ENCODE measurements around the gene FYN.

The FYN gene

DNA sequence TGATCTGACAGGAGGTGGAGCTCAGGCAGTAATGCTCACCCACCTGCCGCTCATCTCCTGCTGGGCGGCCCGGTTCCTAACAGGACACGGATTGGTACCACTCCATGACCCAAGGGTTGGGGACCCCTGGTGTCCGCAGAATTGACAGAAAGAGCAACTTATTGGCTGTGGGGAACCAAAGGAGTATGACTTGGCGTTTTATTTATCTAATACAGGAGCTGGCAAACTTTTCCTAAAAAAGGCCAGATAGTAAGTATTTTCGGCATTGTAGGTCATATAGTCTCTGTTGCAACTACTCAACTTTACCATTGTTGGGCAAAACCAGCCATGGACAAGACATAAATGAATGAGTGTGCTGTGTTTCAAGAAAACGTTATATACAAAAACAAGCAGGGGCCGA, 223.2 kb downstream of the FYN start:
- TF ChIP-seq EP300 (IDR thresholded peaks at IDR 0.05; ENCODE audit: borderline replicate concordance): no peak
- TF ChIP-seq ZBTB7A (IDR thresholded peaks at IDR 0.05; ENCODE audit: low read depth): no peak
- TF ChIP-seq USF1 (IDR thresholded peaks at IDR 0.05): no peak
- no peak for TF ChIP-seq EGR1 (IDR thresholded peaks at IDR 0.05)
- TF ChIP-seq TAF1 (IDR thresholded peaks at IDR 0.05; ENCODE audit: low read depth): no peak
- no peak for TF ChIP-seq TCF12 (IDR thresholded peaks at IDR 0.05; ENCODE audit: low read depth)
- TF ChIP-seq, protein P1, sequence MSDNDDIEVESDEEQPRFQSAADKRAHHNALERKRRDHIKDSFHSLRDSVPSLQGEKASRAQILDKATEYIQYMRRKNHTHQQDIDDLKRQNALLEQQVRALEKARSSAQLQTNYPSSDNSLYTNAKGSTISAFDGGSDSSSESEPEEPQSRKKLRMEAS (IDR thresholded peaks at IDR 0.05): no peak
- TF ChIP-seq CEBPB (IDR thresholded peaks at IDR 0.05): no peak
- TF ChIP-seq YY1 (IDR thresholded peaks at IDR 0.05; ENCODE audit: low read depth): no peak
- no peak for TF ChIP-seq TEAD4 (IDR thresholded peaks at IDR 0.05)
- TF ChIP-seq CREB1 (IDR thresholded peaks at IDR 0.05; ENCODE audit: low read depth): no peak
- TF ChIP-seq RAD21 (IDR thresholded peaks at IDR 0.05; ENCODE audit: low read depth): no peak
- TF ChIP-seq, protein P2, sequence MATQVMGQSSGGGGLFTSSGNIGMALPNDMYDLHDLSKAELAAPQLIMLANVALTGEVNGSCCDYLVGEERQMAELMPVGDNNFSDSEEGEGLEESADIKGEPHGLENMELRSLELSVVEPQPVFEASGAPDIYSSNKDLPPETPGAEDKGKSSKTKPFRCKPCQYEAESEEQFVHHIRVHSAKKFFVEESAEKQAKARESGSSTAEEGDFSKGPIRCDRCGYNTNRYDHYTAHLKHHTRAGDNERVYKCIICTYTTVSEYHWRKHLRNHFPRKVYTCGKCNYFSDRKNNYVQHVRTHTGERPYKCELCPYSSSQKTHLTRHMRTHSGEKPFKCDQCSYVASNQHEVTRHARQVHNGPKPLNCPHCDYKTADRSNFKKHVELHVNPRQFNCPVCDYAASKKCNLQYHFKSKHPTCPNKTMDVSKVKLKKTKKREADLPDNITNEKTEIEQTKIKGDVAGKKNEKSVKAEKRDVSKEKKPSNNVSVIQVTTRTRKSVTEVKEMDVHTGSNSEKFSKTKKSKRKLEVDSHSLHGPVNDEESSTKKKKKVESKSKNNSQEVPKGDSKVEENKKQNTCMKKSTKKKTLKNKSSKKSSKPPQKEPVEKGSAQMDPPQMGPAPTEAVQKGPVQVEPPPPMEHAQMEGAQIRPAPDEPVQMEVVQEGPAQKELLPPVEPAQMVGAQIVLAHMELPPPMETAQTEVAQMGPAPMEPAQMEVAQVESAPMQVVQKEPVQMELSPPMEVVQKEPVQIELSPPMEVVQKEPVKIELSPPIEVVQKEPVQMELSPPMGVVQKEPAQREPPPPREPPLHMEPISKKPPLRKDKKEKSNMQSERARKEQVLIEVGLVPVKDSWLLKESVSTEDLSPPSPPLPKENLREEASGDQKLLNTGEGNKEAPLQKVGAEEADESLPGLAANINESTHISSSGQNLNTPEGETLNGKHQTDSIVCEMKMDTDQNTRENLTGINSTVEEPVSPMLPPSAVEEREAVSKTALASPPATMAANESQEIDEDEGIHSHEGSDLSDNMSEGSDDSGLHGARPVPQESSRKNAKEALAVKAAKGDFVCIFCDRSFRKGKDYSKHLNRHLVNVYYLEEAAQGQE (IDR thresholded peaks at IDR 0.05; ENCODE audit: low read depth): no peak
- TF ChIP-seq NFIC (IDR thresholded peaks at IDR 0.05): no peak
- TF ChIP-seq FOXM1 (IDR thresholded peaks at IDR 0.05; ENCODE audit: borderline replicate concordance, low read depth): no peak

- TF ChIP-seq ZBTB7A (IDR thresholded peaks at IDR 0.05; ENCODE audit: low read depth) (no peak), TCF12 (IDR thresholded peaks at IDR 0.05; ENCODE audit: low read depth) (no peak), YY1 (IDR thresholded peaks at IDR 0.05; ENCODE audit: low read depth) (no peak), USF1 (IDR thresholded peaks at IDR 0.05) (no peak), NFIC (IDR thresholded peaks at IDR 0.05) (no peak), TEAD4 (IDR thresholded peaks at IDR 0.05) (no peak)
Measured at GRCh38 chr6:111648100-111648499, 225.2 kb downstream of the FYN start.

- no peak for TF ChIP-seq CREB1 (IDR thresholded peaks at IDR 0.05; ENCODE audit: low read depth)
- TF ChIP-seq CEBPB (IDR thresholded peaks at IDR 0.05): no peak
- no peak for TF ChIP-seq TCF12 (IDR thresholded peaks at IDR 0.05; ENCODE audit: low read depth)
- TF ChIP-seq TEAD4 (IDR thresholded peaks at IDR 0.05): no peak
- TF ChIP-seq NFIC (IDR thresholded peaks at IDR 0.05): no peak
Measured at GRCh38 chr6:111646942-111647341, 226.3 kb downstream of the FYN start.

DNA sequence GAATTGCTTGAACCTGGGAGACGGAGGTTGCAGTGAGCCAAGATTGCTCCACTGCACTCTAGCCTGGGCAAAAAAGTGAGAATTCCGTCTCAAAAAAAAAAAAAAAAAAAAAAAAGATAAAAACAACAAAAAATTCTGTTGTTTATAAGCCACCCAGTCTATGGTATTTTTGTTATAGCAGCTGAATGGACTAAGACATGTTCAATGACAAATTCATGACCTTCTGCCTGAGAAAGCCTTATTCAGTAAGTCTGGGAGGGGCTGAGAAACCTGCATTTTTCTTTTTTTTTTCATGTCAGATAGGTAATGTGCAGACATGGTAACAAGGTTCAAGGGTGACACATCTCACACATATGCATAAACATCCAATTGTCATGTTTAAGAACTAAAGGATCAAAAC, 227.2 kb downstream of the FYN start:
- TF ChIP-seq CEBPB (IDR thresholded peaks at IDR 0.05) (no peak), FOXM1 (IDR thresholded peaks at IDR 0.05; ENCODE audit: borderline replicate concordance, low read depth) (no peak), EGR1 (IDR thresholded peaks at IDR 0.05) (no peak), EP300 (IDR thresholded peaks at IDR 0.05; ENCODE audit: borderline replicate concordance) (no peak), TEAD4 (IDR thresholded peaks at IDR 0.05) (no peak), RAD21 (IDR thresholded peaks at IDR 0.05; ENCODE audit: low read depth) (no peak), ZBTB7A (IDR thresholded peaks at IDR 0.05; ENCODE audit: low read depth) (no peak), TAF1 (IDR thresholded peaks at IDR 0.05; ENCODE audit: low read depth) (no peak), YY1 (IDR thresholded peaks at IDR 0.05; ENCODE audit: low read depth) (no peak), USF1 (IDR thresholded peaks at IDR 0.05) (no peak), CREB1 (IDR thresholded peaks at IDR 0.05; ENCODE audit: low read depth) (no peak), NFIC (IDR thresholded peaks at IDR 0.05) (no peak), TCF12 (IDR thresholded peaks at IDR 0.05; ENCODE audit: low read depth) (no peak)
- TF ChIP-seq, protein P2 (IDR thresholded peaks at IDR 0.05; ENCODE audit: low read depth): no peak
- TF ChIP-seq, protein P1 (IDR thresholded peaks at IDR 0.05): no peak

DNA sequence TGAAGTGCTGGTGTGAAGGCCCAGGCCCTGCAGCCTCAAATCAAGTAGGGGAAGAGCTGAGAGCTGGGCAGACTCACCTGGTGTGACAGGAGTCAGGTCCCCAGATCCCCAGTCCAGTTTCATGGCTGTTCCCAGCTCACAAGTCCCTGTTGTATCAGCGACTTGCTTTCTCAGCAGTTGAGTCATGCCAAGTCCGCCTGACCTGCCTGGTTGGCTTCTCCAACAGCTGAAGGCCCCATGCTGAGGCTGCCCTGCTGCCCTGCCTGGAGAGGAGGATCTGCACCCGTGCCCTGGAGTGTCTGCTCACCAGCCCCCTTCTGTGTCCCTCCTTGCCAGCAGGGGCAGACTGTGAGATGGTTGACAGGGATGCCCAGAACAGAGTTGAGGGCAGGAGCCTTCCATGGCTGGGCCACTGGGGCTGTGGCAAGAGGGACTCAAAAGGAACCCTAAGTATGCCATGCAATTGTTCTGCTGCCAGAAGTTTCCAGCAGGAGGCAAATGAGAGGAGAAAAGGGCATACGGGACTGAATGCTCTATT, 228.3 kb downstream of the FYN start:
- no peak for TF ChIP-seq ZBTB7A (IDR thresholded peaks at IDR 0.05; ENCODE audit: low read depth)
- TF ChIP-seq RAD21 (IDR thresholded peaks at IDR 0.05; ENCODE audit: low read depth): no peak
- TF ChIP-seq EGR1 (IDR thresholded peaks at IDR 0.05): no peak
- no peak for TF ChIP-seq CREB1 (IDR thresholded peaks at IDR 0.05; ENCODE audit: low read depth)
- no peak for TF ChIP-seq TAF1 (IDR thresholded peaks at IDR 0.05; ENCODE audit: low read depth)
- no peak for TF ChIP-seq TEAD4 (IDR thresholded peaks at IDR 0.05)
- TF ChIP-seq, protein P2 (IDR thresholded peaks at IDR 0.05; ENCODE audit: low read depth): no peak
- no peak for TF ChIP-seq FOXM1 (IDR thresholded peaks at IDR 0.05; ENCODE audit: borderline replicate concordance, low read depth)
- TF ChIP-seq CEBPB (IDR thresholded peaks at IDR 0.05): no peak
- TF ChIP-seq NFIC (IDR thresholded peaks at IDR 0.05): no peak
- TF ChIP-seq EP300 (IDR thresholded peaks at IDR 0.05; ENCODE audit: borderline replicate concordance): no peak
- TF ChIP-seq TCF12 (IDR thresholded peaks at IDR 0.05; ENCODE audit: low read depth): no peak
- TF ChIP-seq USF1 (IDR thresholded peaks at IDR 0.05): no peak
- TF ChIP-seq, protein P1 (IDR thresholded peaks at IDR 0.05): no peak
- no peak for TF ChIP-seq YY1 (IDR thresholded peaks at IDR 0.05; ENCODE audit: low read depth)

Data from Ishikawa (cell line).